ENCODE results near the gene CACNG3.
"Not testable (repeated sequence)": the region's sequence is repeated elsewhere in the genome, so short reads cannot be mapped to it uniquely, and the experiment has no call there.

Gene CACNG3

DNA sequence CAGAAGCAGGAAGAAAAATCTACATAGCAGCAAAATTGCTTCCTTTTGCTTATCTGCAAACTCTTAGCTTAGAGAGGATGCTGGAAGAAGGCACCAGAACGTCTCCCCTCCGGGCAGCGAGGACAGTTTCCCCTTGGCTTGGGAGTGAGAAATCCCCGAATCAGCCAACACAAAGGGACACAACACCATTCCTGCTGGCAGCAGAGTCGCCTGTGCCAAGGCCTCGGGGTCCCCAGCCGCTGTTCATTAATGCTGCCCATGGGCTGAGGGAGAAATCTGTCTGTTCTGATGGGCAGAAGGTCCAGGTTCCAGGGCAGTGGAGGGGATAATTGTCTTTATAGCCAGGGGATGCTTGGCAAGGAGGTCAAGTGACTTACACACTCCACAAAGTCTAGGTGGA is 38.0 kb downstream of the CACNG3 start:
- no peak for ATAC-seq

DNA sequence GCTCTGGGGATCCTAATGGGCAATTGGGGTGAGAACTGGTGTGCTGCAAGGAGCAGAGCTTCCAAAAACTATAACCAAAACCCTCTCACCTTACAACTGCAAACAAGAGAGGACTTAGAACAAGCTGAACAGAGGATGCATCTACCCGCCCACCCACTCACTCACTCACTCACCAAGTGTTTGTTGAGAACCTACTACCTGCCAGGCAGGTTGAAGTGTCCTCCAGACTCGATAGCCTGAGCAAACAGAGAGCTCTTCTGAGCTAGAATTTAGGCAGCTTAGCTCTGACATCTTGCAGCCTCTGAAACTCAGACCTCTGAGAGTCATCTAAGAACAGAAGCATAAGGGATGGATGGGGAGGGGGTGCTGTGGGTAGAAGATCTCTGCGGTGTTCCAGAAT is 41.2 kb downstream of the CACNG3 start:
- no peak for ATAC-seq
- no peak for TF ChIP-seq ZNF70 (CRISPR knock-in tag; IDR thresholded peaks at IDR 0.05)
- TF ChIP-seq ISL1 (CRISPR knock-in tag; IDR thresholded peaks at IDR 0.05): no peak
- TF ChIP-seq ZFP3 (CRISPR knock-in tag; IDR thresholded peaks at IDR 0.05): no peak
- no peak for TF ChIP-seq CSDC2 (CRISPR knock-in tag; IDR thresholded peaks at IDR 0.05)
- no peak for TF ChIP-seq TOX (CRISPR knock-in tag; IDR thresholded peaks at IDR 0.05; ENCODE audit: borderline replicate concordance)
- TF ChIP-seq GLIS3 (CRISPR knock-in tag; IDR thresholded peaks at IDR 0.05): no peak
- TF ChIP-seq OSR1 (CRISPR knock-in tag; IDR thresholded peaks at IDR 0.05): no peak
- no peak for TF ChIP-seq ZC3H10 (CRISPR knock-in tag; IDR thresholded peaks at IDR 0.05)

More for the DNA sequence above, 38.0 kb downstream of the CACNG3 start:
- TF ChIP-seq GLIS3 (CRISPR knock-in tag; IDR thresholded peaks at IDR 0.05) (no peak), ZFP30 (CRISPR knock-in tag; IDR thresholded peaks at IDR 0.05) (no peak), ESRRG (CRISPR knock-in tag; IDR thresholded peaks at IDR 0.05) (no peak), OSR1 (CRISPR knock-in tag; IDR thresholded peaks at IDR 0.05) (no peak), ZFP3 (CRISPR knock-in tag; IDR thresholded peaks at IDR 0.05) (no peak), SNAI2 (CRISPR knock-in tag; IDR thresholded peaks at IDR 0.05) (no peak), TOX (CRISPR knock-in tag; IDR thresholded peaks at IDR 0.05; ENCODE audit: borderline replicate concordance) (no peak), ZC3H10 (CRISPR knock-in tag; IDR thresholded peaks at IDR 0.05) (no peak), ARNTL (CRISPR knock-in tag; IDR thresholded peaks at IDR 0.05; ENCODE audit: borderline replicate concordance, low read depth) (no peak), ZNF70 (CRISPR knock-in tag; IDR thresholded peaks at IDR 0.05) (no peak), TCF4 (CRISPR knock-in tag; IDR thresholded peaks at IDR 0.05; ENCODE audit: borderline replicate concordance) (no peak), ZNF565 (CRISPR knock-in tag; conservative IDR thresholded peaks at IDR 0.05; ENCODE audit: low read depth) (no peak), ZNF8 (CRISPR knock-in tag; IDR thresholded peaks at IDR 0.05) (no peak), BACH2 (CRISPR knock-in tag; IDR thresholded peaks at IDR 0.05; ENCODE audit: borderline replicate concordance) (no peak), RARB (CRISPR knock-in tag; IDR thresholded peaks at IDR 0.05) (no peak), ISL1 (CRISPR knock-in tag; IDR thresholded peaks at IDR 0.05) (no peak), PPARA (CRISPR knock-in tag; IDR thresholded peaks at IDR 0.05; ENCODE audit: borderline replicate concordance) (no peak)
- TF ChIP-seq, protein P1, sequence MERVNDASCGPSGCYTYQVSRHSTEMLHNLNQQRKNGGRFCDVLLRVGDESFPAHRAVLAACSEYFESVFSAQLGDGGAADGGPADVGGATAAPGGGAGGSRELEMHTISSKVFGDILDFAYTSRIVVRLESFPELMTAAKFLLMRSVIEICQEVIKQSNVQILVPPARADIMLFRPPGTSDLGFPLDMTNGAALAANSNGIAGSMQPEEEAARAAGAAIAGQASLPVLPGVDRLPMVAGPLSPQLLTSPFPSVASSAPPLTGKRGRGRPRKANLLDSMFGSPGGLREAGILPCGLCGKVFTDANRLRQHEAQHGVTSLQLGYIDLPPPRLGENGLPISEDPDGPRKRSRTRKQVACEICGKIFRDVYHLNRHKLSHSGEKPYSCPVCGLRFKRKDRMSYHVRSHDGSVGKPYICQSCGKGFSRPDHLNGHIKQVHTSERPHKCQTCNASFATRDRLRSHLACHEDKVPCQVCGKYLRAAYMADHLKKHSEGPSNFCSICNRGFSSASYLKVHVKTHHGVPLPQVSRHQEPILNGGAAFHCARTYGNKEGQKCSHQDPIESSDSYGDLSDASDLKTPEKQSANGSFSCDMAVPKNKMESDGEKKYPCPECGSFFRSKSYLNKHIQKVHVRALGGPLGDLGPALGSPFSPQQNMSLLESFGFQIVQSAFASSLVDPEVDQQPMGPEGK (CRISPR knock-in tag; IDR thresholded peaks at IDR 0.05; ENCODE audit: borderline replicate concordance): no peak
- TF ChIP-seq, protein P2, sequence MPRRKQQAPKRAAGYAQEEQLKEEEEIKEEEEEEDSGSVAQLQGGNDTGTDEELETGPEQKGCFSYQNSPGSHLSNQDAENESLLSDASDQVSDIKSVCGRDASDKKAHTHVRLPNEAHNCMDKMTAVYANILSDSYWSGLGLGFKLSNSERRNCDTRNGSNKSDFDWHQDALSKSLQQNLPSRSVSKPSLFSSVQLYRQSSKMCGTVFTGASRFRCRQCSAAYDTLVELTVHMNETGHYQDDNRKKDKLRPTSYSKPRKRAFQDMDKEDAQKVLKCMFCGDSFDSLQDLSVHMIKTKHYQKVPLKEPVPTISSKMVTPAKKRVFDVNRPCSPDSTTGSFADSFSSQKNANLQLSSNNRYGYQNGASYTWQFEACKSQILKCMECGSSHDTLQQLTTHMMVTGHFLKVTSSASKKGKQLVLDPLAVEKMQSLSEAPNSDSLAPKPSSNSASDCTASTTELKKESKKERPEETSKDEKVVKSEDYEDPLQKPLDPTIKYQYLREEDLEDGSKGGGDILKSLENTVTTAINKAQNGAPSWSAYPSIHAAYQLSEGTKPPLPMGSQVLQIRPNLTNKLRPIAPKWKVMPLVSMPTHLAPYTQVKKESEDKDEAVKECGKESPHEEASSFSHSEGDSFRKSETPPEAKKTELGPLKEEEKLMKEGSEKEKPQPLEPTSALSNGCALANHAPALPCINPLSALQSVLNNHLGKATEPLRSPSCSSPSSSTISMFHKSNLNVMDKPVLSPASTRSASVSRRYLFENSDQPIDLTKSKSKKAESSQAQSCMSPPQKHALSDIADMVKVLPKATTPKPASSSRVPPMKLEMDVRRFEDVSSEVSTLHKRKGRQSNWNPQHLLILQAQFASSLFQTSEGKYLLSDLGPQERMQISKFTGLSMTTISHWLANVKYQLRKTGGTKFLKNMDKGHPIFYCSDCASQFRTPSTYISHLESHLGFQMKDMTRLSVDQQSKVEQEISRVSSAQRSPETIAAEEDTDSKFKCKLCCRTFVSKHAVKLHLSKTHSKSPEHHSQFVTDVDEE (CRISPR knock-in tag; IDR thresholded peaks at IDR 0.05): no peak

DNA sequence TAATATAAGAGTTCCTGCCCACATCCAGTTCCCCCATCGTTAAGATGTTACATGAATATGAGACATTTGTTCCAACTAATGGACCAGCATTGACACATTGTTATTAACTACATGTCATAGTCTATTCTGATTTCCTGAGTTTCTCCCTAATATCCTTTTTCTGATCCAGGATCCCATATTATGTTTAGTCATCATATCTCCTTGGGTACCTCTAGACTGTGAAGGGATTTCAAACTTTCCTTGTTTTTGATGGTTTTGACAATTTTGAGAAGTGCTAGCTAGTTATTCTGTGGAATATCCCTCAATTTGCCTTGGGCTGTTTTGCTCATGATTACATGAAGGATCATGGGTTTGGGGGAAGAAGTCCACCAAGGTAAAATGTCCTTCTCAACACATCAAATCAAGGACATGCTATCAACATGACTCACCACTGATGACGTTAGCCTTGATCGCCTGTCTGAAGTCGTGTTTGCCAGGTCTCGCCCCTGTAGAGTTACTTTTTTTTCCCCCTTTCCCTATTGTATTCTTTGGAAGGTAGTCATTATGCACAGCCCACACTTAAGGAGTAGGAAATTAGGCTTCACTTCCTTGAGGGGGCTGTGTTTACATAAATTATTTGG is 42.5 kb downstream of the CACNG3 start:
- no peak for ATAC-seq
- no peak for TF ChIP-seq ZNF565 (CRISPR knock-in tag; conservative IDR thresholded peaks at IDR 0.05; ENCODE audit: low read depth)
- TF ChIP-seq ESRRG (CRISPR knock-in tag; IDR thresholded peaks at IDR 0.05): no peak
- TF ChIP-seq OSR1 (CRISPR knock-in tag; IDR thresholded peaks at IDR 0.05): no peak
- TF ChIP-seq ZNF8 (CRISPR knock-in tag; IDR thresholded peaks at IDR 0.05): no peak
- no peak for TF ChIP-seq ZFP3 (CRISPR knock-in tag; IDR thresholded peaks at IDR 0.05)
- TF ChIP-seq BACH2 (CRISPR knock-in tag; IDR thresholded peaks at IDR 0.05; ENCODE audit: borderline replicate concordance): no peak
- TF ChIP-seq, protein P3, sequence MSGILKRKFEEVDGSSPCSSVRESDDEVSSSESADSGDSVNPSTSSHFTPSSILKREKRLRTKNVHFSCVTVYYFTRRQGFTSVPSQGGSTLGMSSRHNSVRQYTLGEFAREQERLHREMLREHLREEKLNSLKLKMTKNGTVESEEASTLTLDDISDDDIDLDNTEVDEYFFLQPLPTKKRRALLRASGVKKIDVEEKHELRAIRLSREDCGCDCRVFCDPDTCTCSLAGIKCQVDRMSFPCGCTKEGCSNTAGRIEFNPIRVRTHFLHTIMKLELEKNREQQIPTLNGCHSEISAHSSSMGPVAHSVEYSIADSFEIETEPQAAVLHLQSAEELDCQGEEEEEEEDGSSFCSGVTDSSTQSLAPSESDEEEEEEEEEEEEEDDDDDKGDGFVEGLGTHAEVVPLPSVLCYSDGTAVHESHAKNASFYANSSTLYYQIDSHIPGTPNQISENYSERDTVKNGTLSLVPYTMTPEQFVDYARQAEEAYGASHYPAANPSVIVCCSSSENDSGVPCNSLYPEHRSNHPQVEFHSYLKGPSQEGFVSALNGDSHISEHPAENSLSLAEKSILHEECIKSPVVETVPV (CRISPR knock-in tag; IDR thresholded peaks at IDR 0.05): no peak
- TF ChIP-seq TOX (CRISPR knock-in tag; IDR thresholded peaks at IDR 0.05; ENCODE audit: borderline replicate concordance): no peak
- no peak for TF ChIP-seq ZC3H10 (CRISPR knock-in tag; IDR thresholded peaks at IDR 0.05)
- TF ChIP-seq, protein P4, sequence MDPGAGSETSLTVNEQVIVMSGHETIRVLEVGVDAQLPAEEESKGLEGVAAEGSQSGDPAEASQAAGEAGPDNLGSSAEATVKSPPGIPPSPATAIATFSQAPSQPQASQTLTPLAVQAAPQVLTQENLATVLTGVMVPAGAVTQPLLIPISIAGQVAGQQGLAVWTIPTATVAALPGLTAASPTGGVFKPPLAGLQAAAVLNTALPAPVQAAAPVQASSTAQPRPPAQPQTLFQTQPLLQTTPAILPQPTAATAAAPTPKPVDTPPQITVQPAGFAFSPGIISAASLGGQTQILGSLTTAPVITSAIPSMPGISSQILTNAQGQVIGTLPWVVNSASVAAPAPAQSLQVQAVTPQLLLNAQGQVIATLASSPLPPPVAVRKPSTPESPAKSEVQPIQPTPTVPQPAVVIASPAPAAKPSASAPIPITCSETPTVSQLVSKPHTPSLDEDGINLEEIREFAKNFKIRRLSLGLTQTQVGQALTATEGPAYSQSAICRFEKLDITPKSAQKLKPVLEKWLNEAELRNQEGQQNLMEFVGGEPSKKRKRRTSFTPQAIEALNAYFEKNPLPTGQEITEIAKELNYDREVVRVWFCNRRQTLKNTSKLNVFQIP (CRISPR knock-in tag; IDR thresholded peaks at IDR 0.05; ENCODE audit: borderline replicate concordance, low read depth): no peak
- TF ChIP-seq, protein P1 (CRISPR knock-in tag; IDR thresholded peaks at IDR 0.05; ENCODE audit: borderline replicate concordance): no peak
- no peak for TF ChIP-seq TCF4 (CRISPR knock-in tag; IDR thresholded peaks at IDR 0.05; ENCODE audit: borderline replicate concordance)
- TF ChIP-seq, protein P2 (CRISPR knock-in tag; IDR thresholded peaks at IDR 0.05): no peak
- TF ChIP-seq GLIS3 (CRISPR knock-in tag; IDR thresholded peaks at IDR 0.05): no peak
- TF ChIP-seq ISL1 (CRISPR knock-in tag; IDR thresholded peaks at IDR 0.05): no peak
- TF ChIP-seq SNAI2 (CRISPR knock-in tag; IDR thresholded peaks at IDR 0.05): no peak
- TF ChIP-seq CSDC2 (CRISPR knock-in tag; IDR thresholded peaks at IDR 0.05): no peak

DNA sequence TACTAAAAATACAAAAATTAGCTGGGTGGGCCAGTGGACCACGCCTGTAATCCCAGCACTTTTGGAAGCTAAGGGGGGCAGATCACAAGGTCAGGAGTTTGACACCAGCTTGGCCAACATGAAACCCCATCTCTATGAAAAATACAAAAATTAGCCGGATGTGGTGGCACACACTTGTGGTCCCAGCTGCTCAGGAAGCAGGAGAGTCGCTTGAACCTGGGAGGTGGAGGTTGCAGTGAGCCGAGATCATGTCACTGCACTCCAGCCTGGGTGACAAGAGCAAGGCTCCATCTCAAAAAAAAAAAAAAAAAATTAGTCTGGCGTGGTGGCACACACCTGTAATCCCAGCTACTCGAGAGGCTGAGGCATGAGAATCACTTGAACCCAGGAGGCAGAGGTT is 44.6 kb downstream of the CACNG3 start:
- ATAC-seq: not testable (repeated sequence)

All from SK-N-SH treated with all-trans-retinoic acid at 6 μM for 48 hours (cell line).